GM23248 (cell line): ENCODE results near the gene POMT2. TPM values are rescaled to one million over a fixed set of nuclear protein-coding genes. Genes with fewer than 3 reads are reported as not detected.

Experiments
- DNase-seq: peaks from one replicate; pipeline ENCODE4 v3.0.0-alpha.2; 2015
- H2AFZ ChIP-seq: fragments of 200-600 bp; sonication (generic); 2 replicates; pipeline ENCODE4 v1.6.1; 2016; ENCODE audit warnings: antibody characterized with exemption
- H3F3A ChIP-seq: fragments of 200-600 bp; sonication (generic); 2 replicates; pipeline ENCODE4 v1.6.1; 2016; ENCODE audit warnings: mild to moderate bottlenecking, antibody characterized with exemption, mixed run types; ENCODE audit not compliant: insufficient read depth
- H3K27ac ChIP-seq: fragments of 200-600 bp; sonication (generic); 2 replicates; pipeline ENCODE4 v1.5.1; 2016; ENCODE audit warnings: mild to moderate bottlenecking
- H3K27me3 ChIP-seq: fragments of 200-600 bp; sonication (generic); replicated peaks from 2 replicates; pipeline ENCODE4 v1.6.1; 2016; ENCODE audit warnings: mild to moderate bottlenecking; ENCODE audit not compliant: insufficient read depth
- H3K36me3 ChIP-seq: fragments of 200-600 bp; sonication (generic); 2 replicates; pipeline ENCODE4 v1.6.1; 2016; ENCODE audit warnings: low read depth, mild to moderate bottlenecking
- H3K4me1 ChIP-seq: fragments of 200-600 bp; sonication (generic); 2 replicates; pipeline ENCODE4 v1.6.1; 2016; ENCODE audit warnings: mild to moderate bottlenecking; ENCODE audit not compliant: insufficient read depth
- H3K4me2 ChIP-seq: fragments of 200-600 bp; sonication (generic); one replicate; pipeline ENCODE4 v1.6.1; 2016; ENCODE audit warnings: mild to moderate bottlenecking; ENCODE audit not compliant: unreplicated experiment
- H3K4me3 ChIP-seq: fragments of 200-600 bp; sonication (generic); 2 replicates; pipeline ENCODE4 v1.5.1; 2016; ENCODE audit warnings: mild to moderate bottlenecking
- H3K79me2 ChIP-seq: fragments of 200-600 bp; sonication (generic); 2 replicates; pipeline ENCODE4 v1.6.1; 2016; ENCODE audit warnings: mild to moderate bottlenecking; ENCODE audit not compliant: insufficient read depth
- H3K9ac ChIP-seq: fragments of 200-600 bp; sonication (generic); 2 replicates; pipeline ENCODE4 v1.6.1; 2016; ENCODE audit warnings: mild to moderate bottlenecking
- H3K9me2 ChIP-seq: fragments of 200-600 bp; sonication (generic); 2 replicates; pipeline ENCODE4 v1.6.1; 2016; ENCODE audit warnings: mixed run types, mild to moderate bottlenecking, moderate library complexity; ENCODE audit not compliant: insufficient read depth
- H3K9me3 ChIP-seq: fragments of 200-600 bp; sonication (generic); one replicate; pipeline ENCODE4 v1.6.1; 2017; ENCODE audit warnings: low read depth
- H4K20me1 ChIP-seq: fragments of 200-600 bp; sonication (generic); 2 replicates; pipeline ENCODE4 v1.6.0; 2016; ENCODE audit not compliant: insufficient read depth
- EZH2 ChIP-seq: fragments of 200-600 bp; sonication (generic); IDR thresholded peaks from 2 replicates; pipeline ENCODE4 v1.6.1; 2018; ENCODE audit warnings: antibody characterized with exemption, mild to moderate bottlenecking; ENCODE audit not compliant: insufficient read depth, poor library complexity, severe bottlenecking
- EZH2phosphoT487 ChIP-seq: fragments of 200-600 bp; sonication (generic); IDR thresholded peaks from 2 replicates; pipeline ENCODE4 v1.6.1; 2018; ENCODE audit warnings: antibody characterized with exemption, moderate library complexity, mild to moderate bottlenecking, low read depth; ENCODE audit not compliant: insufficient read depth
- WGBS, 2 experiments: methylation state at CpG; one replicate each; pipeline ENCODE4 v1.1.6; 2015 to 2017; ENCODE audit warnings: low lambda C conversion rate in 2 of 2, low coverage in 1 of 2; ENCODE audit errors: missing lambda C conversion rate in 2 of 2; 5-methylcytosine and 5-hydroxymethylcytosine counted together
- in situ Hi-C: fragments of 300-500 bp; cut with MboI; formaldehyde crosslinking; loops from 2 replicates; pipeline ENCODE4 v1.15.0; 2020
- polyA plus RNA-seq: library from polyadenylated mRNA; unstranded; fragments of >200 nt; fragmentation: Nextera tagmentation; extraction: Ambion mirVana; gene quantifications from 2 replicates; pipeline ENCODE4 v1.2.1, GENCODE V29; 2016
- total RNA-seq: library from RNA; depleted of rRNA; stranded (reverse); fragments of >200 nt; shearing (Covaris generic); gene quantifications from 2 replicates; pipeline ENCODE4 v1.2.3, GENCODE V29; 2014

The POMT2 gene
- total and polyA plus RNA-seq, 2 experiments from 2014 or later: 20.7 to 28.3 TPM

DNA sequence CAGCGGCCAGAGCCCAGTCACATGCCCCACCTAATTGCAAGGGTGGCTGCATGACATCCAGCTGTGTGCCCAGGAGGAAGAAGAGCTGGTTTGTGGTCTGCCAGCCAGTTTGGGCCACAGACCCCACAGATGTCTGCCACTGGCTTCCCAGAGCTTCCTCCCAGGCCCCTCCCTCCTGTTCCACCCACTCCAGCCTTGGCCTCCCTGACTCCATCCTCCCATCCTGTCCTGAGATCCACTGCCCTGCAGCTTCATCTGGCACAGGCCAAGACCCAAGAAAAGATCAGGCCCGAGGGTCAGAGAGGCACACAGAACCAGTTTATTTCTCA is 55.5 kb downstream of the POMT2 start:
- no peak for TF ChIP-seq EZH2phosphoT487
- no peak for TF ChIP-seq EZH2
- no peak overlapping the region for H3K4me3 ChIP-seq
- in situ Hi-C loops: no loop called here
- H3K9me2 ChIP-seq: no peaks in the 10 kb centered on the region
- no peak overlapping the region for H3K27ac ChIP-seq
- no peaks in the 10 kb centered on the region for H3K4me1 ChIP-seq
- no peaks in the 10 kb centered on the region for H3K36me3 ChIP-seq
- no peaks in the 10 kb centered on the region for H3K9me3 ChIP-seq
- peaks cover 34% of the 10 kb centered on the region for H3K27me3 ChIP-seq
- no peaks in the 10 kb centered on the region for H3F3A ChIP-seq
- H3K9ac ChIP-seq: no peak overlapping the region
- no peaks in the 10 kb centered on the region for H4K20me1 ChIP-seq
- no peak for DNase-seq
- no peaks in the 10 kb centered on the region for H3K79me2 ChIP-seq
- H3K4me2 ChIP-seq: no peak overlapping the region
- 38 to 42% methylated on average over 2 of the region's 2 CpGs for WGBS, 2 experiments
- no peak overlapping the region for H2AFZ ChIP-seq

DNA sequence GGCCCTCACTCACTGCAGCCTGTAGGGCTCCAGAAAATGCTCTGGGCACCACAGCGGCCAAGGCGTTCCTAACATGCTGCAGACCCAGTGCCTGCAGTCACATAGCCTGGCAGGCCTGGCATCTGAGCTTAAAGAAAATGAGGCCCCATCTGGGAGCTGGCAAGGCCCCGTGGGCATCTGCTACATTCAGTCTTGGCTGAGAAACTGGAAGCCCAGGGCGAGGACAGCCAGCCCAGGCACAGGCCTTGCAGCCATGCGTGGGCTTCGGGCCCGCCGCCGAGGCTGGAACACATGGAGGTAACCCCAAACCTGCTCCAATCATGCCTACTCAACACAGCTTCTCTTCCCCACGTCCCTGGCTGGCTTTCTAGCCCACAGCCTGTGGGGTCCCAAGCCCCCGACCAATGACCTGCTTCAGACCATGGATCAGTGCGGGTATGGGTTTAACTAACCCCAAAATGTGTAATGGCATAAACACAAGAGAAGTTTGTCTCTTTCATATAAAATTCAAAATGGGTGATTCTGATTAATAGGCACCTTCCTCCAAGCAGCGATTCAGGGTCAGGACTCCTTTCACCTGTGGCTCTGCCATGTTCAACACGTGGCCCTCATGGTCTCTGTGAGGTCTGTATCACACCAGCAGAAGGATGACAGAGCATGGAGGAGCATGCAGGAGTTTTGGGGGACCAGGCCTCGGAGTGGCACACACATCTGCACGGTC is 56.1 kb downstream of the POMT2 start:
- Histone ChIP-seq H3K79me2 (no peaks in the 10 kb centered on the region), H3K4me2 (no peak overlapping the region), H3K4me3 (no peak overlapping the region), H3K9ac (no peak overlapping the region), H3K9me2 (no peaks in the 10 kb centered on the region), H4K20me1 (no peaks in the 10 kb centered on the region), H3K27me3 (peaks cover 34% of the 10 kb centered on the region), H3K9me3 (no peaks in the 10 kb centered on the region), H3K27ac (no peak overlapping the region), H3K36me3 (no peaks in the 10 kb centered on the region), H3F3A (no peaks in the 10 kb centered on the region), H2AFZ (no peak overlapping the region), H3K4me1 (no peaks in the 10 kb centered on the region)
- TF ChIP-seq EZH2phosphoT487 (no peak), EZH2 (no peak)
- no peak for DNase-seq
- in situ Hi-C loops: no loop called here
- WGBS, 2 experiments: 48 to 53% methylated on average over 16 of the region's 16 CpGs

DNA sequence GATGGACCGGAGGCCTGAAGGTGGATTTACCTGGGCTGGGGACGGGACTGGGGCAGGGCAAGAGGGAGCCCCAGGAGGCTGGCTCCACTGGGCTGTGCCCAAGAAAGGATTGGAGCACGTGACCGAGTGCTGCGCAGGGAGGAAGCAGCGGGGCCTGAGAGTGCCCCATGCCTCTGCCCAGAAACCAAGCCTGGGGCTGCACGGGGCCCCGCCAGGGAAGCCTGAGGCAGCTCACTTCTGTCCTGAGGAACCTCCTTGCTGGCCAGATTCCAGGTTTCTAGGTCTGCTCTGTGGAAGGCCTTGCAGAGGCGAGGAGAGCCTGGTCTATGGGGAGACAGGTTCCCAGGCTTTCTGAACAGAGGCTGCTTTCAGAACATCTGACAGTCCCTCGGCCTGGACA is 60.1 kb downstream of the POMT2 start:
- Histone ChIP-seq H3K27ac (no peak overlapping the region), H3K4me1 (no peaks in the 10 kb centered on the region), H3K9ac (no peak overlapping the region), H3K9me3 (no peaks in the 10 kb centered on the region), H3K4me2 (no peak overlapping the region), H3F3A (no peaks in the 10 kb centered on the region), H3K27me3 (peaks cover 15% of the 10 kb centered on the region; the same call in 1 of the 2 replicates), H2AFZ (no peak overlapping the region), H3K9me2 (no peaks in the 10 kb centered on the region), H4K20me1 (no peaks in the 10 kb centered on the region), H3K36me3 (no peaks in the 10 kb centered on the region), H3K79me2 (no peaks in the 10 kb centered on the region), H3K4me3 (no peak overlapping the region)
- DNase-seq: no peak
- no peak for TF ChIP-seq EZH2
- TF ChIP-seq EZH2phosphoT487: no peak
- 46 to 49% methylated on average over 10 of the region's 10 CpGs for whole genome bisulfite sequencing, 2 experiments
- in situ Hi-C loops: no loop called here

DNA sequence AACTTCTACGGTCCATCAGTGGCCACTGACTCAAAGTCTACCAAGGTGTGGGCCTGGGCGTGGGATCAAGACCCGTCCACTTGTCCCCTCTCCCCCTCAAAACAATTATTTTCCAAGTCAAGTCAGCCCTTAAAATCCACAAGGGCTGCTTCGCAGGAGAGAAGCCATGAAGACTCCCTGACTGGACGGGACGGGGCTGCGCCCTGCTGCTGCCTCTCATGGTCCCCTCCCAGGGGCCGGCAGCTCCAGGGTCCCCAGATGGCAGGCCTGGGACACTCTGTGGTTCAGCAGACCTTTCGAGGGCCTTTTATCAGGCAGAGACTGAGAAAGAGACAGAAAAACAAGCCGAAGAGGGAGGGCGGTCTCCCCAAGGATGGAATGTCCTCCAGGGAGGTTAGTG is 60.5 kb downstream of the POMT2 start:
- Histone ChIP-seq H3K4me3 (no peak overlapping the region), H3K27ac (no peak overlapping the region), H3F3A (no peaks in the 10 kb centered on the region), H3K9me2 (no peaks in the 10 kb centered on the region), H3K4me2 (no peak overlapping the region), H3K36me3 (no peaks in the 10 kb centered on the region), H3K27me3 (peaks cover 15% of the 10 kb centered on the region; the same call in 1 of the 2 replicates), H2AFZ (no peak overlapping the region), H3K79me2 (no peaks in the 10 kb centered on the region), H3K9ac (no peak overlapping the region), H4K20me1 (no peaks in the 10 kb centered on the region), H3K4me1 (no peaks in the 10 kb centered on the region), H3K9me3 (no peaks in the 10 kb centered on the region)
- 66 to 68% methylated on average over 11 of the region's 11 CpGs for whole genome bisulfite sequencing, 2 experiments
- no peak for TF ChIP-seq EZH2phosphoT487
- TF ChIP-seq EZH2: no peak
- in situ Hi-C loops: no loop called here
- no peak for DNase-seq
